Measurements from ENCODE around the gene MATN1.

- no peak for TF ChIP-seq CTCF (IDR thresholded peaks at IDR 0.05)
- no peak for TF ChIP-seq POLR2A (IDR thresholded peaks at IDR 0.05)
Measured at GRCh38 chr1:30758121-30758688, 34.8 kb upstream of the MATN1 start.
